Small intestine (tissue), 7 donors: ENCODE results near the gene PTPRE. TPM values are rescaled to one million over a fixed set of nuclear protein-coding genes. Genes with fewer than 3 reads are reported as not detected.
A peak's percentile ranks its signal among the peaks of the same experiment; 100 is the strongest.

Source experiments
- DNase-seq, 2 donors: peaks; one replicate each; pipeline versions ENCODE4 v3.0.0 to v3.0.0-alpha.2; 2013
- FAIRE-seq: peaks from 2 replicates; lab custom pipeline; 2012; peaks lifted over from hg19 to GRCh38; lab: Jason Lieb, UNC
- H3K27ac ChIP-seq, 3 donors: one replicate each; pipeline ENCODE4 v1.5.1; 2013; ENCODE audit warnings: low read length in 2 of 3, mild to moderate bottlenecking in 2 of 3, control low read depth in 1 of 3, inconsistent platforms in 1 of 3, low read depth in 1 of 3, moderate library complexity in 1 of 3
- H3K27me3 ChIP-seq, 3 donors: one replicate each; pipeline ENCODE4 v1.6.1; 2013; ENCODE audit warnings: low read length in 3 of 3, inconsistent platforms in 1 of 3; ENCODE audit not compliant: control insufficient read depth in 3 of 3, insufficient read depth in 3 of 3
- H3K36me3 ChIP-seq, 3 donors: one replicate each; pipeline ENCODE4 v1.6.1; 2013; ENCODE audit warnings: low read length in 3 of 3, inconsistent platforms in 1 of 3, low read depth in 1 of 3, mild to moderate bottlenecking in 1 of 3, moderate library complexity in 1 of 3; ENCODE audit not compliant: control insufficient read depth in 3 of 3, insufficient read depth in 2 of 3
- H3K4me1 ChIP-seq, 3 donors: one replicate each; pipeline ENCODE4 v1.6.1; 2013; ENCODE audit warnings: low read length in 2 of 3, inconsistent platforms in 1 of 3, low read depth in 1 of 3, mild to moderate bottlenecking in 1 of 3, moderate library complexity in 1 of 3; ENCODE audit not compliant: control insufficient read depth in 3 of 3, insufficient read depth in 2 of 3
- H3K4me3 ChIP-seq, 3 donors: one replicate each; pipeline ENCODE4 v1.5.1; 2013; ENCODE audit warnings: low read length in 3 of 3, control low read depth in 1 of 3, inconsistent platforms in 1 of 3, low read depth in 1 of 3, mild to moderate bottlenecking in 1 of 3, moderate library complexity in 1 of 3
- H3K9me3 ChIP-seq, 2 donors: one replicate each; pipeline ENCODE4 v1.6.1; 2013; ENCODE audit warnings: low read depth in 1 of 2, low read length in 1 of 2; ENCODE audit not compliant: control insufficient read depth in 2 of 2, insufficient read depth in 1 of 2
- WGBS, 3 donors: extraction: QIAGEN DNeasy Blood & Tissue Kit; methylation state at CpG; one replicate each; pipeline ENCODE4 v1.1.7; 2013; 5-methylcytosine and 5-hydroxymethylcytosine counted together
- polyA plus RNA-seq, 4 donors: library from polyadenylated mRNA; stranded (reverse) in 3 of 4; unstranded in 1 of 4; fragments of 200-250 nt in 3 of 4; fragments of 120-200 nt in 1 of 4; gene quantifications; one replicate each; pipeline versions ENCODE4 v1.2.1 to v1.2.3, GENCODE V29; 2013
- donor health status: healthy with polysubstance abuse.
- donor health status: control.
- donor health status: control.
- donor health status: Bipolar disorder and iron deficiency.
- donor health status: healthy.

PTPRE gene
- polyA plus RNA-seq, 4 donors, result 2.7 to 21.0 (median 6.2) TPM

GRCh38 chr10:128007056-128007455 is 100.2 kb downstream of the PTPRE start:
- DNase-seq (no peak), FAIRE-seq (no peak)
- 79 to 88% (median 84%) methylated on average over 1 of the region's 1 CpG for WGBS, 3 donors
- Histone ChIP-seq H3K9me3 (no peaks in the 10 kb centered on the region), H3K36me3 (peaks cover 0 to 8% (median 0%) of the 10 kb centered on the region in 3 donors), H3K27me3 (no peaks in the 10 kb centered on the region), H3K27ac (no peak overlapping the region), H3K4me3 (no peak overlapping the region), H3K4me1 (peaks cover 0 to 2% (median 0%) of the 10 kb centered on the region in 3 donors)

- peaks cover 0 to 2% (median 0%) of the 10 kb centered on the region in 3 donors for H3K4me1 ChIP-seq
- H3K4me3 ChIP-seq, result no peak overlapping the region
- no peak overlapping the region for H3K27ac ChIP-seq
- FAIRE-seq, result no peak
- H3K36me3 ChIP-seq, result peaks cover 0 to 6% (median 0%) of the 10 kb centered on the region in 3 donors
- H3K9me3 ChIP-seq, result no peaks in the 10 kb centered on the region
- no peak for DNase-seq
- no peaks in the 10 kb centered on the region for H3K27me3 ChIP-seq
- WGBS, 3 donors, result 69 to 74% (median 71%) methylated on average over 7 of the region's 7 CpGs
Observed at GRCh38 chr10:128007971-128008370, 101.1 kb downstream of the PTPRE start.

GRCh38 chr10:128008521-128009250 is 101.8 kb downstream of the PTPRE start:
- peaks cover 0 to 2% (median 0%) of the 10 kb centered on the region in 3 donors for H3K4me1 ChIP-seq
- H3K9me3 ChIP-seq, result no peaks in the 10 kb centered on the region
- DNase-seq (no peak), FAIRE-seq (no peak)
- WGBS, 3 donors, result 86 to 91% (median 87%) methylated on average over 8 of the region's 8 CpGs
- H3K4me3 ChIP-seq, result no peak overlapping the region
- peaks cover 0 to 6% (median 0%) of the 10 kb centered on the region in 3 donors for H3K36me3 ChIP-seq
- H3K27me3 ChIP-seq, result no peaks in the 10 kb centered on the region
- H3K27ac ChIP-seq, result peak overlapping the region in 1 of 3 donors; percentile 22

- Histone ChIP-seq H3K27me3 (no peaks in the 10 kb centered on the region), H3K27ac (peak overlapping the region in 1 of 3 donors; percentile 68), H3K4me1 (peaks cover 0 to 2% (median 0%) of the 10 kb centered on the region in 3 donors), H3K4me3 (no peak overlapping the region), H3K36me3 (peaks cover 0 to 6% (median 0%) of the 10 kb centered on the region in 3 donors), H3K9me3 (no peaks in the 10 kb centered on the region)
- FAIRE-seq, result no peak
- no peak for DNase-seq
- 69 to 72% (median 71%) methylated on average over 14 of the region's 14 CpGs for WGBS, 3 donors
Observed at GRCh38 chr10:128009372-128010126, 102.6 kb downstream of the PTPRE start.

GRCh38 chr10:128011059-128011979 is 104.4 kb downstream of the PTPRE start:
- peaks cover 0 to 6% (median 0%) of the 10 kb centered on the region in 3 donors for H3K36me3 ChIP-seq
- 10 to 14% (median 13%) methylated on average over 27 of the region's 27 CpGs for WGBS, 3 donors
- no peaks in the 10 kb centered on the region for H3K27me3 ChIP-seq
- FAIRE-seq, result no peak
- H3K9me3 ChIP-seq, result no peaks in the 10 kb centered on the region
- no peak overlapping the region for H3K4me3 ChIP-seq
- no peak overlapping the region for H3K27ac ChIP-seq
- DNase-seq, result peak; percentile 72 to 85
- peaks cover 0 to 2% (median 0%) of the 10 kb centered on the region in 3 donors for H3K4me1 ChIP-seq

- no peak for DNase-seq
Observed at GRCh38 chr10:128013626-128014025, 106.7 kb downstream of the PTPRE start.

GRCh38 chr10:128014236-128014635 is 107.3 kb downstream of the PTPRE start:
- no peak for DNase-seq
- H3K4me1 ChIP-seq, result peaks cover 0 to 7% (median 0%) of the 10 kb centered on the region in 3 donors
- H3K36me3 ChIP-seq, result peaks cover 0 to 9% (median 0%) of the 10 kb centered on the region in 3 donors
- 81 to 84% (median 81%) methylated on average over 7 of the region's 7 CpGs for WGBS, 3 donors
- no peak overlapping the region for H3K4me3 ChIP-seq
- no peak for FAIRE-seq
- H3K27me3 ChIP-seq, result no peaks in the 10 kb centered on the region
- no peaks in the 10 kb centered on the region for H3K9me3 ChIP-seq
- H3K27ac ChIP-seq, result no peak overlapping the region

More at GRCh38 chr10:128013626-128014025, 106.7 kb downstream of the PTPRE start:
- no peak for FAIRE-seq
- H3K36me3 ChIP-seq, result peaks cover 0 to 11% (median 0%) of the 10 kb centered on the region in 3 donors
- no peak overlapping the region for H3K27ac ChIP-seq
- no peaks in the 10 kb centered on the region for H3K9me3 ChIP-seq
- H3K4me1 ChIP-seq, result peaks cover 0 to 7% (median 0%) of the 10 kb centered on the region in 3 donors
- WGBS, 3 donors, result 89 to 92% (median 90%) methylated on average over 4 of the region's 4 CpGs
- no peaks in the 10 kb centered on the region for H3K27me3 ChIP-seq
- H3K4me3 ChIP-seq, result no peak overlapping the region
